NT2/D1 (cell line): ENCODE measurements around the gene MANSC1.

Experiments
- DNase-seq: peaks from one replicate; pipeline ENCODE4 v3.0.0-alpha.2; 2011; ENCODE audit warnings: low read depth, low spot score
- H3K27me3 ChIP-seq: 2 replicates; pipeline ENCODE4 v1.6.0; 2011; ENCODE audit warnings: mild to moderate bottlenecking; ENCODE audit not compliant: insufficient read length, insufficient read depth
- H3K36me3 ChIP-seq: 2 replicates; pipeline ENCODE4 v1.6.1; 2011; ENCODE audit warnings: mild to moderate bottlenecking, low read length, mixed read lengths; ENCODE audit not compliant: insufficient read depth, insufficient read length
- H3K4me1 ChIP-seq: 2 replicates; pipeline ENCODE4 v1.5.1; 2011; ENCODE audit not compliant: insufficient read depth, insufficient read length
- H3K4me3 ChIP-seq: 2 replicates; pipeline ENCODE4 v1.5.1; 2011; ENCODE audit warnings: low read depth; ENCODE audit not compliant: insufficient read length
- H3K9ac ChIP-seq: 2 replicates; pipeline ENCODE4 v1.6.0; 2011; ENCODE audit warnings: low read depth; ENCODE audit not compliant: insufficient read length
- H3K9me3 ChIP-seq: 2 replicates; pipeline ENCODE4 v1.5.1; 2011; ENCODE audit warnings: mild to moderate bottlenecking, low read length; ENCODE audit not compliant: insufficient read depth
- SUZ12 ChIP-seq: IDR thresholded peaks from 2 replicates; pipeline ENCODE4 v1.6.1; 2011; ENCODE audit not compliant: insufficient read length, insufficient read depth; ENCODE audit errors: extremely low read depth
- YY1 ChIP-seq: IDR thresholded peaks from 2 replicates; pipeline ENCODE4 v1.6.1; 2011; ENCODE audit not compliant: insufficient read length, insufficient read depth
- ZNF274 ChIP-seq: IDR thresholded peaks from 2 replicates; pipeline ENCODE4 v1.6.1; 2011; ENCODE audit warnings: mild to moderate bottlenecking, low read depth, low read length

MANSC1 gene

DNA sequence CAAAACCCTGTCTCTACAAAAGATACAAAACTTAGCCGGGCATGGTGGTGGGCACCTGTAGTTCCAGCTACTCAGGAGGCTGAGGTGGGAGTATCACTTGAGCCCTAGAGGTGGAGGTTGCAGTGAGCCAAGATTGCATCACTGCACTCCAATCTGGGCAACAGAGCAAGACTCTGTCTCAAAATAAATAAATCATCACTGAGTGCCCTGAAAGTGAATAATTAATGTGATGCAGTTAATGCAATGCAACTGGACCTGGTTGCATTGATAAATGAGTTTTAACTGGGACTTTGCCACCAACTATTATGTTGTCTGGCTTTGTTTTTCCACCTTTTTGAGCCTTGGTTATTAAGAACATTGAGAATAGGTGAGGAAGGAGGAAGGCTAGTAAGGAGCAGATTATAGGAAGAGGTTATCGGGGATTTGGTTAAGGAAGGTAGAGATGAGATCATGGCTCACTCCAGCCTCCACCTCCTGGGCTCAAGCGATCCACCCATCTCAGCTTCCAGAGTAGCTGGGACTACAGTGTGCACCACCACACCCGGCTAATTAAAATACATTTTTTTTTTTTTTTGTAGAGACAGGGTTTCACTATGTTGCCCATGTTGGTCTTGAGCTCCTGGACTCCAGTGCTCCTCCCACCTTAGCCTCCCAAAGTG lies 14.9 kb upstream of the MANSC1 start:
- H3K9ac ChIP-seq = no peak overlapping the region
- no peak for DNase-seq
- H3K4me3 ChIP-seq = no peak overlapping the region
- peaks cover 7% of the 10 kb centered on the region for H3K36me3 ChIP-seq
- TF ChIP-seq ZNF274 = no peak
- TF ChIP-seq YY1 = no peak
- TF ChIP-seq SUZ12 = no peak
- H3K4me1 ChIP-seq = no peaks in the 10 kb centered on the region
- H3K9me3 ChIP-seq = no peaks in the 10 kb centered on the region
- no peaks in the 10 kb centered on the region for H3K27me3 ChIP-seq

DNA sequence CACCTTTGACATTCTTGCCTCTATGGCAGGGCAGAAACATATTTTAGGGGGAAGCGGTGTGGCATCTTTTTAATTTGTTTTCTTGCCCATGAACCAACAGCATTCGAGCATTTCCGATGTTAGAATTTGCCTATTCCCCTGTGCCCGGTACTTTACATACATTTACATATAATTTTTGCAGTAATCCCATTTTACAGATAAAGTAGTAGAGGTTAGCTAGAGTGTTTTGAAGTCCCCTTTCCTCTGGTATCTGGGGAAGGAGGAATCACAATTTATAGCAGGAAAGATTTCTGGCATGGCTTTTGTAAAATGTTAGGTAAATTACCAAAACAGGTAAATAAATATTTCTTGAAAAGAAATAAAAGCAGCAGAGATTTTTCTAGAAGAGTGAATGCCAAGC lies 8.5 kb upstream of the MANSC1 start:
- H3K27me3 ChIP-seq = no peaks in the 10 kb centered on the region
- TF ChIP-seq SUZ12 (no peak), YY1 (no peak), ZNF274 (no peak)
- H3K9me3 ChIP-seq = no peaks in the 10 kb centered on the region
- H3K9ac ChIP-seq = peak overlapping the region; percentile 98
- H3K4me1 ChIP-seq = no peaks in the 10 kb centered on the region
- H3K4me3 ChIP-seq = no peak overlapping the region
- peaks cover 5% of the 10 kb centered on the region for H3K36me3 ChIP-seq
- no peak for DNase-seq

DNA sequence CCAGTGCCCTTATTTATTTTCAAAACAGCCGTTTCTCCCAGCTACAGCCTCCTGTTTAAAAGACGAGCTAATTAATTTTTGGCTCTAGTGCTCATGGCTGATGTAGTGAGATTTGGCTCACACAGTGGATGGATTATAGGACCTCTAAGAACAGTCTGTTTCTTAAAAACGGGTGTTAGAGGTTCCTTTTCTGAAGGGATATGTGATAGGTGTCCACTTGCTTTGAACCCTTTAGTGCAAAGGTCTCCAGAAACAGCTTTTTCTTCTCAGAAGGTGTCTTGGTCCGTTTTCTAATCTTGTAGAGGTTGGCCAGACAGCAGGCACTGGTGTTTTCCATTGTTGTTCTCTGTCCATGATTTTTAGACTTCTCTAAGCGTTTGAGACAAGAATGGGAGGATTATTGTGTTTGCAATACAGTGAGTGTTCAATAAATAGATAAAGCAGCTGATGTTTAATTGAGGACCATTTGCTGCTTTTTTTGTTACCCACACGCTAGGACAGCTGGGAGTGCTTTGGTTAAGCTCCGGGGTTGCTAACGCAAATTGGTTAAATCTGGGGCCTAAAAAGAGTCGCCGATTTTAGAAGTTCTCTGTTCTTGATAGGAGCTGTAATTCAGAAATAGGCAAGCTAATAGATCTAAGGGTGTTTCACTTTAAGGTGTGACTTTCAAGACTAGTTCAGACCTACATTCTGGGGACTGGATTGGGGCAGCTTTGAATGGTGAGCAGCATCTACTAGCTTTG lies 7.8 kb upstream of the MANSC1 start:
- DNase-seq = no peak

DNA sequence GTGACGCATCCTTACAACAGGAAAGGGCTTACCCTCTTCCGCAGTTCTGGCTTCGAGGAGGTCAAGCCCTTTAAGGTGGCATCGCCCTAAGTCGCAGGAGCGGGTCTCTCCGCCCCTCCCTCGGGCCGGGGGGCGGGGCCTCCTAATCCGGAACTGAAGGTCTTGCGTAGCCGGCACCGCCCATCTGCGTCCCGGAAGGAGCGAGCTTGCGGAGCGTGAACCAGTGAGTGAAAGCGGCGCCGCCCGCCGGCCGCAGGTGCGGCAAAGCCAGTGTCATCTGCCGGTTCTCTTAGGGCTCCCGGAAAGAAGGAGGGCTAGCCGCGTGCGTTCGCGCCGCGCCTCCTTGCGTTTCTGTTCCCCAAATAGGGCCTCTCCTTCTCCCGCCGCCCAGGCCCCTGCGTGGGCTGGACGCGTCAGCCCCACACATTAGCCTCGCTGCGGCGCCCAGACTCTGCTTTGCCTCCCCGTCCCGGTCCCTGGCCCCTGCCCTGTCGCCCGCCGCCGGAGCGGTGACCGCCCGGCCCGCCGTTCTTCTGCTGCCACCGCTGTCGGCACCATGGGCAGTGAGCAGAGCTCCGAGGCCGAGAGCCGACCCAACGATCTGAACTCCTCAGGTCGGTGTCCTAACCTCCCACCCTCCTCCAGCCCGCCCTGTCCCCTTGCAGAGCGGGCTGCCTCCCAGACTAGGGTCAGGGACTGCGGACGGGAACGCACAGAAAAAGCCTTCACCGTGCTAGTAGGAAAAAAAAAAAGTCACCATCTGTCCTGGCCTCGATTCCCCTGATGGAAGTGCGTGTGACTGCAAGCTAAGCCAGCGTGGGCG lies 7.1 kb upstream of the MANSC1 start, which contains the start of gene BORCS5:
Gene BORCS5, plus strand, starts transcription at position 183 of the 823 bp plus-strand sequence. Its CDS starts 374 bp downstream, at position 557.
- H3K27me3 ChIP-seq = no peaks in the 10 kb centered on the region
- H3K4me1 ChIP-seq = no peaks in the 10 kb centered on the region
- DNase-seq = peak; percentile 100

More for the DNA sequence above, 7.8 kb upstream of the MANSC1 start:
- TF ChIP-seq SUZ12 (no peak), YY1 (no peak), ZNF274 (no peak)
- H3K27me3 ChIP-seq = no peaks in the 10 kb centered on the region
- H3K9ac ChIP-seq = peak overlapping the region; percentile 98
- H3K4me3 ChIP-seq = peak overlapping the region; percentile 93
- H3K9me3 ChIP-seq = no peaks in the 10 kb centered on the region
- H3K36me3 ChIP-seq = peaks cover 2% of the 10 kb centered on the region
- H3K4me1 ChIP-seq = no peaks in the 10 kb centered on the region

DNA sequence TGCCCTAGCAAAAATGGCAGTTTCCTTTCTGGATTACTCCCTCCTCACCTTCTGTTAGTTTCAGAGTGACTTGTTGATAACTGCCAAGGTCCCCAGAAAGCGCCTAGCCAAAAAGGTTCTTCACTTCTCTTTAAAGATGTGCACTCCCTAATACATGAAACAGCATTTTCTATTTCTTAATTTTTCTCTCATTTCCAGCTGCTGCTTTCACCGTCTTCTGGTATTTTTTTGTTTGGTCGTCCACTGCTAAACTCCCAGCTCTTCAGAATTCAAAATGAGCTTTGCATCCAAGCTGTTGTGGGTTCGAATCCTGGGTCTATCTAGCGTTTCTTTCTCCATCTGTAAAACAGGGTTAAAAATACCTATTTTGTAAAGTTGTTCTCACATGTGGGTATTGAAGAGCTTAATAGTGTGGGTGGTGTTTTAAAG lies 6.4 kb upstream of the MANSC1 start:
- TF ChIP-seq ZNF274 (no peak), YY1 (no peak), SUZ12 (no peak)
- H3K9ac ChIP-seq = no peak overlapping the region
- no peak for DNase-seq
- H3K27me3 ChIP-seq = no peaks in the 10 kb centered on the region
- no peaks in the 10 kb centered on the region for H3K36me3 ChIP-seq
- H3K4me3 ChIP-seq = peak overlapping the region; percentile 93
- H3K4me1 ChIP-seq = no peaks in the 10 kb centered on the region
- H3K9me3 ChIP-seq = no peaks in the 10 kb centered on the region

More for the DNA sequence above, 7.1 kb upstream of the MANSC1 start, which contains the start of gene BORCS5:
- Histone ChIP-seq H3K4me3 (peak within 1 kb of the TSS; percentile 93), H3K9ac (peak within 1 kb of the TSS; percentile 98), H3K36me3 (no peaks in the 10 kb centered on the region), H3K9me3 (no peaks in the 10 kb centered on the region)
- TF ChIP-seq ZNF274 (no peak), SUZ12 (no peak), YY1 (no peak)

DNA sequence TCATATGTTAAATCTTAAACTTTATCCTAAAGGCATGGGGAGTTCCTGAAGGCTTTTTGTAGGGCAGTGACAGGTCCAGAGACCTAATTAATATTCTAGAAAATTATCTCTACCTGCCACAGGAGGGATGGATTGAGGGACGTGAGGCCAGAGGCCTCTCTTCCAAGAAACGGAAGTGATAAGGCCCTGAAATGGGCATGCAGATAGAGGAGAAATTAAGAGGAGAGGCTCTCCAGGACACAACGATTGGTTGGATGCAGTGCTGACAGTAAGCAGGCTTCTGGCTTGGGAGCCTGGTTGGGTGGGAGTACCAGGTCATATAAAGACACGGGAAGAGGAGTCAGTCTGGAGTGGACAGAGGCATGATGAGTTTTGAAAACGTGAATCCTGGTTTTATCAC lies 3.8 kb upstream of the MANSC1 start:
- TF ChIP-seq ZNF274 (no peak), SUZ12 (no peak), YY1 (no peak)
- Histone ChIP-seq H3K9ac (no peak overlapping the region), H3K4me3 (no peak overlapping the region), H3K36me3 (no peaks in the 10 kb centered on the region), H3K9me3 (no peaks in the 10 kb centered on the region), H3K27me3 (peaks cover 20% of the 10 kb centered on the region), H3K4me1 (no peaks in the 10 kb centered on the region)
- no peak for DNase-seq
